LNCAP (cell line): ENCODE data around the gene SLC25A21.

Experiments
- TF ChIP-seq, protein P1 (sequence below): fragments of 450-650 bp; IDR thresholded peaks from 2 replicates; pipeline ENCODE4 v1.5.1; 2017; ENCODE audit warnings: mild to moderate bottlenecking

The SLC25A21 gene

DNA sequence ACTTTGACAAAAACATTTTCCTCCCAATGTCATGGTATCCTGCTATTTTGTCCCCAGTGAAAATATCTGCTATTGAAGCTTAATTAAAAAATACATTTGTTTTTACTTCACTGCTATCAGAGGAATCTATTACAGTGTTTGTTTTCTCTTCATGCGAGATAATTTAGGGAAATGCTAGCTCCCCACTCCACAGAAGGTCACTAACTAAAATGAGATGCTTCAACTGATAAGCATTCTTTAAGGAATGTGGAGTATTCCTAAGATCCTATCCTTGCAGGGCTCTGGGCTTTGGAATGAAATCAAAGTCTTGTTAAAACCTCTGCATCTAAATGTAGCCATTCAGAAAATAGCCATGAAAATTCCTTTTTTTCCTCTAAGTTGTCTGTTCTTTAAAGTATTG, 471.3 kb downstream of the SLC25A21 start:
- TF ChIP-seq, protein P1, sequence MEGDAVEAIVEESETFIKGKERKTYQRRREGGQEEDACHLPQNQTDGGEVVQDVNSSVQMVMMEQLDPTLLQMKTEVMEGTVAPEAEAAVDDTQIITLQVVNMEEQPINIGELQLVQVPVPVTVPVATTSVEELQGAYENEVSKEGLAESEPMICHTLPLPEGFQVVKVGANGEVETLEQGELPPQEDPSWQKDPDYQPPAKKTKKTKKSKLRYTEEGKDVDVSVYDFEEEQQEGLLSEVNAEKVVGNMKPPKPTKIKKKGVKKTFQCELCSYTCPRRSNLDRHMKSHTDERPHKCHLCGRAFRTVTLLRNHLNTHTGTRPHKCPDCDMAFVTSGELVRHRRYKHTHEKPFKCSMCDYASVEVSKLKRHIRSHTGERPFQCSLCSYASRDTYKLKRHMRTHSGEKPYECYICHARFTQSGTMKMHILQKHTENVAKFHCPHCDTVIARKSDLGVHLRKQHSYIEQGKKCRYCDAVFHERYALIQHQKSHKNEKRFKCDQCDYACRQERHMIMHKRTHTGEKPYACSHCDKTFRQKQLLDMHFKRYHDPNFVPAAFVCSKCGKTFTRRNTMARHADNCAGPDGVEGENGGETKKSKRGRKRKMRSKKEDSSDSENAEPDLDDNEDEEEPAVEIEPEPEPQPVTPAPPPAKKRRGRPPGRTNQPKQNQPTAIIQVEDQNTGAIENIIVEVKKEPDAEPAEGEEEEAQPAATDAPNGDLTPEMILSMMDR: no peak

DNA sequence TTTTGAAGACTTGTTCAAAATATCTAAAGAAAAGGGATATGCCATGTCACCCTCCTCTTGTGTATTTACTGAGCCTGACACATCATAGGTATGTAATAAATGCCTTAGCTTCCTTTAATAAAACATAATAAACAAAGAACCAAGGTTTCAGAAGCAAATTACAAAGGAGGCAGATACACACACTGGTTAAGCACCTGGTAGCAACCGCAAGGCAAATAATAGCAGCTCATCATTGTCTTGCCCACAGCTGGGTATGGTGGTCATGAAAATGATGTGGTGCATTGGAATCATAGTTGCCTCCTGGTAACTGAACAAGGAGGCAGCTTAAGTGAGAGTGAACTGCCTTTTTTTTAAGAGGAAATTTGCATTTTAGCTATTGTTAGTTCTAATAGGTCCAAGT, 471.8 kb downstream of the SLC25A21 start:
- TF ChIP-seq, protein P1: no peak

DNA sequence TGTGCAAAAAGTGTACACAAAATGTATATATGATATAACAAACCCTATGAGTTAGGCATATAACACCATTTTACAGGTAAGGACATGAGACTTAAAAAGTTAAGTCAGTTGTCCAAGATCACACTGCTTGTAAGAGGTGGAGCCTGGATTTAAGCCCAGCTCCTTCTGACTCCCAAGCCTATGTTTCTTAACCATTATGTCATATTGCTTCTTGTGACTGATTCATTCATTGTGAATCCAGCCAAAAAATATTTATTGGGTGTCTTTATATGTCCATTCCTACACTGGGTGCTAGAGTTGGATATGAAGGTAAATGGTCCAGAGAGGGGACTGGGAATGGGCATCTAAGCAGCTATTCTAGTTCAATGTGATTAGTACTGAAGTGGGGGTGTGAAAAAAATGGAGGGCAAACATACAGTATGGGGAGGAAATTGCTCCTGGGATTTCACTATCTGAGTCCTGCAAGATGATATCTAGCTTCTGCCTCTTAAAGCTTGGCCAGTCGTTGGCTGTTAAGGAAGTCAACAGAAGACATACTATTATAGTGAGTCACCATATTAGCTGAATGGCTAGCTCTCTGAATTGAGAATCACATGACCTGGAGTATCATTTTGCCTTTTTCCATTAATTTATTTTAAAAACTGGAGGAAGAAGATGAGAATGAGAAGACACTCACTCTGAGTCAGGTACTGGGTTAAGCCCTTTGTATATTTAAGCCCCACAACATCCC, 481.9 kb downstream of the SLC25A21 start:
- TF ChIP-seq, protein P1: no peak

DNA sequence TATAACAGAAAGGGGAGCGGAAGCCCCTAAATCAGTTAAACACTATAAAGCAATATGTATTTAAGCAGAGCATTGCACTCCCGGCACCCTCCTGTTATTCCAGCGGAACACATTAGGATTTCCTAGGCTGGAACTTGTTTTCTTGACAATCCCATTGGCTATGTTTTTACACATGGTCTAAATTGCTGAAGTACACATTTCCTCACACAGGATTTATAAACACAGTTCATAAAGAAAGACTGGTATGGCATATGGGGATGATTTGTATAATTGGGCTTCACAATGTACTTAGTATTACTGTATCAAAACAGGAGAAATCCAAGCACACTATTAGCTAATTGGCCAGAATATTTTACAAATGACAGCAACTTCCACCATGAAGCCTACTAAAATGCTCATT, 487.5 kb downstream of the SLC25A21 start:
- TF ChIP-seq, protein P1: no peak

DNA sequence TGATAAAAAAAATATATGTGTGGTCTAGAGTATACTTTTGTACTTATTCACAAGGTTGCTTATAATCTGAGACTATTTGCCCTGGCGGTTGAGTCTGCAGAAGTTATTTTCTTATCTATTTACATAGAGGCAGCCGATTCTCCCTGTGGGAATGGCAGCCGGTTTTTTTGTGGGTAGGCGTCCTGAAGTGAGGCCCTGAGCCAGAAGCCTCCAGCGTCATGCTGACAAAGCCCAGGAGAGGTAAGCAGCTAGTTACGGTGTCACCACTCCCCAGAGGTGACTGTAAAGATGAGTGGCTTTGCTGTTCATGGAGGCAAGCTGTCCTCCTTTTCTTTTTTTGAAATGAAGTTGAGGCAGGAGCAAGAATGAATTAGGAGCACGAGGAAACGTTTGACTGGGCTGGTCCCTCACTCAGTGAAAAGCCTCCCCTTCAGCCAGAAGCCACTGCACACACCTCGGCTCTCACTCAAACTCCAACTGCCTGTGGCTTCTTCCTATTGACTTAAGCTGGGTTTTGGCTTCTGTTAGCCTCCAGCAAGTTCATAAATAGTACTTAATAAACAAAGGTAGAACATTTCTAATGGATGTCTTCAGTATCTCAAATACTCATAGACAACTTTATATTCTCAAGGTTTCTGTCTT, 489.2 kb downstream of the SLC25A21 start:
- TF ChIP-seq, protein P1: no peak

DNA sequence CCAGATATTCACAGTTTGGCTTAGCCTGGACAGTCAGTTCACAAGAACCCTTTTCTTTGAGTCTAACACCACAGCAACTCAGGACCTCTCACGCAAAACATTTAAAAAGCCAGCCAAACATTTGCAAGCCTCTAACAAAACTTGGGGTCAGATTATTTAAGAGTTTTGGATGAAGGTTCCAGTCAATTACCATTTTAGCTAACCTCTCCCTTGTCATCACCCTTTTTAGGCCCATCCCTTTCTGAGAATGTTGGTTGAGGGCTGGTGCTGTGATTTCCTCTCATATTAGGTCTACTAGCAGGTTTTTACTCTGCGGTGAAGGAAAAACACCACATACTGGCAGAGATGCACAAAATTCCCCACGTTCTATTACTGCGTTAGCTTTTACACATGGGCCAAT, 490.1 kb downstream of the SLC25A21 start:
- TF ChIP-seq, protein P1: no peak

DNA sequence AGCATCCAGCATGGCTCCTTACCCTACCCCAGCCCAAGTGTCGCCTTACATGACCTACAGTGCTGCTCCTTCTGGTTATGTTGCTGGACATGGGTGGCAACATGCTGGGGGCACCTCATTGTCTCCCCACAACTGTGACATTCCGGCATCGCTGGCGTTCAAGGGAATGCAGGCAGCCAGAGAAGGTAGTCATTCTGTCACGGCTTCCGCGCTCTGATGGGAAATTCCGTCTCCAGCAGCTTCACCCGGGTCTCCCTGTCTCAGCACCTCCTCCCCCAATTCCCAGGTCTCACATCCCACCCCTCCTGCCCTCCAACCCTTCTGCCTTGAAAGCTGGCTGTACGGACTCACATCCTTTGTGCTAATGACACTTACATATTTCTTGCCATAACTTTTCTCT, 496.2 kb downstream of the SLC25A21 start:
- TF ChIP-seq, protein P1: no peak
